Measurements from ENCODE around the gene KRTAP10-4. TPM values are rescaled to one million over a fixed set of nuclear protein-coding genes. Genes with fewer than 3 reads are reported as not detected.

Gene KRTAP10-4
- total and polyA plus RNA-seq, 2 donors (not counting 3 experiments of a cell fraction or from before 2014, with no cell fraction given), result not detected

DNA sequence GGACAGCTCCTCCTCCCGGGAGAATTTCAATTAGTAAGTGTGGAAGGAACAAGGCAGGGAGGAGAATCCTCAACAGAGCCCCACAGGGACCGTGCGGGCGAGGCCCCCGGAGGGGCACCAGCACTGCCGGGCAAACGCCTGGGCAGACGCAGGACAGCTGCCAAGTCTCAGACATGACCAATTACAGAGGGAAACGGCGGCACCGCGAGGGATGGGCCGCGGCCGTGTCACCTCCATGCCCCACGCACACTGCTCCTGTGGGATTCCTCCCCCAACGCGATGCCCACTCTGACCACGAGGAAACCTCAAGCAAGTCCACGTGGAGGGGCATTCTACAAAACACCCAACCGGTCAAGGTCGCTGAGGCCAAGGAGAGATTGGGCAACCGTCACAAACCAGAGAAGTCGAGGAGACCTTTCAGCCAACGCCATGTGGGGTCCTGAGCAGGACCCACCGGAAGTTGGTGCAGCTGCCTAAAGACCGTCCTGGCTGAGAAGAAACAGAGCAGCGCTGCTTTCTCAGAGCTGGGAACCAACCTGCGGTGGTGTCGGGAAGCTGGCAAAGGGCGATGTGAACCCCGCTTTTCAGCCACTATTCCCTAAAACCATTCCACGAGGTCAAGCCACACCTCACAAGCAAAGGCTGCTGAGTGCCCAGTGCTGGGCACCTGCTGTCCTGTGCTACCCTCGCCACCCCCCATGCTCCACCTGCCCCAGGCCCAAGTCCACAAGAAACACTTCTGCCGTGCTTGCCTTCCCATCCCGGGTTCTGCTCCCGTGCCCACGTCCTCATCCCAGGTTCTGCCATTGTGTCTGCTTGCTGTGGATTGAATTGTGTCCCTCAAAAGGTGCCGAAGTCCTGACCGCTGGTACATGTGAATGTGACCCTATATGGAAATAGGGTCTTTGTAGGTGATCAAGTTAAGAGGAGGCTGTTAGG is 1.4 kb upstream of the KRTAP10-4 start:
- Histone ChIP-seq H3K4me2 (ENCODE audit: insufficient read depth, low read length) (no peak overlapping the region), H2AFZ (ENCODE audit: low read depth, low read length) (no peak overlapping the region), H3K4me3 (replicated peaks in 1 of 3; ENCODE audit: insufficient read depth in 1 of 3, low read depth in 1 of 3, low read length in 3 of 3) (no peak overlapping the region), H4K20me1 (replicated peaks; ENCODE audit: control insufficient read depth, extremely low read depth, insufficient read depth, low read length) (no peaks in the 10 kb centered on the region), H3K9me1 (replicated peaks; ENCODE audit: control insufficient read depth, extremely low read depth, insufficient read depth, low read length) (no peaks in the 10 kb centered on the region), H3K9me3 (replicated peaks; ENCODE audit: control insufficient read depth, insufficient read depth, low read length) (no peaks in the 10 kb centered on the region), H3K79me2 (ENCODE audit: control insufficient read depth, insufficient read depth, low read length) (no peaks in the 10 kb centered on the region), H3K9ac (replicated peaks; ENCODE audit: extremely low read depth, insufficient read depth, low read length) (no peak overlapping the region), H3K27me3 (ENCODE audit: control insufficient read depth in 2 of 2, insufficient read depth in 2 of 2, low read length in 2 of 2) (no peaks in the 10 kb centered on the region), H3K36me3 (ENCODE audit: control insufficient read depth in 2 of 2, extremely low read depth in 1 of 2, insufficient read depth in 2 of 2, low read length in 2 of 2) (no peaks in the 10 kb centered on the region), H3K27ac (ENCODE audit: insufficient read depth, low read depth, low read length) (no peak overlapping the region), H3K4me1 (ENCODE audit: control insufficient read depth, extremely low read depth, insufficient read depth, low read length) (no peaks in the 10 kb centered on the region)
- intact Hi-C loops (cut with micrococcal nuclease), result no loop called here
- no peak for DNase-seq (ENCODE audit: low read depth, low spot score)
- POLR2A ChIA-PET, result no interaction called here
- TF ChIP-seq, protein P1, sequence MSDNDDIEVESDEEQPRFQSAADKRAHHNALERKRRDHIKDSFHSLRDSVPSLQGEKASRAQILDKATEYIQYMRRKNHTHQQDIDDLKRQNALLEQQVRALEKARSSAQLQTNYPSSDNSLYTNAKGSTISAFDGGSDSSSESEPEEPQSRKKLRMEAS (IDR thresholded peaks at IDR 0.05; ENCODE audit: insufficient read depth, insufficient read length), result no peak
- TF ChIP-seq POLR2A (IDR thresholded peaks at IDR 0.05; ENCODE audit: low read depth, low read length) (no peak), FOS (IDR thresholded peaks at IDR 0.05; ENCODE audit: borderline replicate concordance, insufficient read depth, low read length) (no peak), POLR2AphosphoS5 (IDR thresholded peaks at IDR 0.05; ENCODE audit: insufficient read depth, low read depth, low read length) (no peak), GATA2 (IDR thresholded peaks at IDR 0.05; ENCODE audit: insufficient read depth, insufficient read length, low read depth, low read length) (no peak), CTCF (IDR thresholded peaks at IDR 0.05; ENCODE audit: extremely low read depth in 1 of 2, insufficient read depth in 1 of 2, low read depth in 1 of 2, low read length in 2 of 2) (no peak), JUN (IDR thresholded peaks at IDR 0.05; ENCODE audit: borderline replicate concordance, insufficient read depth, insufficient read length, low read depth) (no peak), EZH2 (IDR thresholded peaks at IDR 0.05; ENCODE audit: borderline replicate concordance, low read depth, low read length, severe bottlenecking) (no peak), MYC (IDR thresholded peaks at IDR 0.05; ENCODE audit: low read depth, low read length) (no peak)
- BruUV-seq (replicated peaks), result no TSS peak
- dilution Hi-C loops (cut with MboI; ENCODE audit: extremely low pct_ligation_motif_present, low sequenced_read_pairs), result no loop called here
- CTCF ChIA-PET, result no interaction called here
- no peak for FAIRE-seq

Data from endothelial cell of umbilical vein (primary cell).